OCI-LY7 (cell line): ENCODE data around the gene SC5D. TPM values are rescaled to one million over a fixed set of nuclear protein-coding genes. Genes with fewer than 3 reads are reported as not detected.

Experiments used
- BruUV-seq: library from RNA; stranded (reverse); fragments of 400-500 nt; replicated peaks from 2 replicates; lab custom pipeline; 2021; lab: Mats Ljungman, UMichigan
- CTCF ChIA-PET: fragments of 300-600 bp; sonication (Branson Sonifier 250); formaldehyde crosslinking; loops from one replicate; lab custom pipeline; 2022; ENCODE audit warnings: antibody characterized with exemption; ENCODE audit not compliant: unreplicated experiment; lab: Charles Lee
- POLR2A ChIA-PET: fragments of 300-600 bp; sonication (Branson Sonifier 250); formaldehyde crosslinking; loops from one replicate; lab custom pipeline; 2022; ENCODE audit warnings: antibody characterized with exemption; lab: Charles Lee
- DNase-seq: peaks from one replicate; pipeline ENCODE4 v3.0.0-alpha.2; 2015; ENCODE audit warnings: low spot score
- H2AFZ ChIP-seq: fragments of 200-600 bp; sonication (generic), shearing (Covaris generic); 2 replicates; pipeline ENCODE4 v1.6.1; 2014; ENCODE audit warnings: mild to moderate bottlenecking, antibody characterized with exemption, low read length, moderate library complexity
- H3K27ac ChIP-seq: fragments of 200-600 bp; sonication (generic); 2 replicates; pipeline ENCODE4 v1.5.1; 2014; ENCODE audit warnings: mixed run types, low read depth, mild to moderate bottlenecking, moderate library complexity, low read length, inconsistent platforms; ENCODE audit not compliant: poor library complexity, severe bottlenecking
- H3K36me3 ChIP-seq: fragments of 200-600 bp; sonication (generic); 2 replicates; pipeline ENCODE4 v1.6.1; 2014; ENCODE audit warnings: mild to moderate bottlenecking, antibody characterized with exemption, low read length, moderate library complexity, mixed read lengths; ENCODE audit not compliant: insufficient read depth
- H3K4me1 ChIP-seq: fragments of 200-600 bp; sonication (generic); 2 replicates; pipeline ENCODE4 v1.5.1; 2014; ENCODE audit warnings: mild to moderate bottlenecking, low read length; ENCODE audit not compliant: insufficient read depth, poor library complexity, severe bottlenecking
- H3K4me2 ChIP-seq: fragments of 200-600 bp; sonication (generic); 2 replicates; pipeline ENCODE4 v1.6.1; 2014; ENCODE audit warnings: mild to moderate bottlenecking, low read length
- H3K4me3 ChIP-seq: fragments of 200-600 bp; sonication (generic); 2 replicates; pipeline ENCODE4 v1.5.1; 2014; ENCODE audit warnings: mild to moderate bottlenecking, low read depth, low read length; ENCODE audit not compliant: poor library complexity, severe bottlenecking
- H3K79me2 ChIP-seq: fragments of 200-600 bp; sonication (generic); 2 replicates; pipeline ENCODE4 v1.6.1; 2016; ENCODE audit warnings: low read depth, mild to moderate bottlenecking, low read length, moderate library complexity, mixed read lengths; ENCODE audit not compliant: insufficient read depth
- H3K9me2 ChIP-seq: fragments of 200-600 bp; sonication (generic); 2 replicates; pipeline ENCODE4 v1.6.1; 2016; ENCODE audit warnings: mild to moderate bottlenecking, low read length, mixed read lengths; ENCODE audit not compliant: insufficient read depth
- H3K9me3 ChIP-seq: fragments of 200-600 bp; sonication (generic); 2 replicates; pipeline ENCODE4 v1.6.1; 2014; ENCODE audit warnings: mild to moderate bottlenecking, mixed run types, low read length, mixed read lengths
- H4K20me1 ChIP-seq: fragments of 200-600 bp; sonication (generic); 2 replicates; pipeline ENCODE4 v1.6.1; 2014; ENCODE audit warnings: mild to moderate bottlenecking, antibody characterized with exemption, low read length, moderate library complexity, mixed read lengths; ENCODE audit not compliant: insufficient read depth
- CTCF ChIP-seq: fragments of 200-600 bp; sonication (generic); conservative IDR thresholded peaks from 2 replicates; pipeline ENCODE4 v1.5.1; 2014; ENCODE audit warnings: mild to moderate bottlenecking, antibody characterized with exemption, low read length, moderate library complexity, mixed read lengths
- EZH2phosphoT487 ChIP-seq: fragments of 200-600 bp; sonication (generic); IDR thresholded peaks from 2 replicates; pipeline ENCODE4 v1.6.1; 2018; ENCODE audit warnings: low read depth, borderline replicate concordance, mild to moderate bottlenecking, mixed run types, antibody characterized with exemption, low read length, moderate library complexity, mixed read lengths
- intact Hi-C: fragments of 100-400 bp; cut with micrococcal nuclease; formaldehyde crosslinking; loops from one replicate; pipeline ENCODE4 v1.10.0; 2022; ENCODE audit not compliant: unreplicated experiment
- total RNA-seq, 2 experiments: library from RNA; depleted of rRNA in 1 of 2; stranded (reverse); fragments of >200 nt in 1 of 2; shearing (Covaris generic) in 1 of 2; gene quantifications; 2 replicates each; pipeline ENCODE4 v1.2.3, GENCODE V29; 2014 to 2022

Gene SC5D
- total RNA-seq, 2 experiments from 2014 or later, result 27.9 to 43.3 TPM

GRCh38 chr11:121352251-121352891, 59.8 kb downstream of the SC5D start:
- Histone ChIP-seq H2AFZ (peak overlapping the region; percentile 59; the same call in 1 of the 2 replicates), H3K79me2 (no peaks in the 10 kb centered on the region), H4K20me1 (no peaks in the 10 kb centered on the region), H3K4me3 (no peak overlapping the region), H3K9me3 (no peaks in the 10 kb centered on the region), H3K4me2 (no peak overlapping the region), H3K36me3 (no peaks in the 10 kb centered on the region), H3K27ac (no peak overlapping the region), H3K4me1 (peaks cover 52% of the 10 kb centered on the region), H3K9me2 (no peaks in the 10 kb centered on the region)
- intact Hi-C loops, result no loop called here
- ChIA-PET CTCF (interaction anchor here (0.6 to 1.1 kb wide), 2 partner anchors 22 to 24 kb away, joined by 3 to 5 read pairs; no protein-coding TSS in a partner anchor), POLR2A (interaction anchor here (0.6 to 5.5 kb wide), 7 partner anchors 12 to 1311 kb away, joined by 3 to 50 read pairs (median 4); no protein-coding TSS in a partner anchor)
- DNase-seq, result no peak
- no TSS peak for BruUV-seq
- no peak for TF ChIP-seq EZH2phosphoT487
- no peak for TF ChIP-seq CTCF

- BruUV-seq, result no TSS peak
- no peak for DNase-seq
- CTCF ChIA-PET, result no interaction called here
Observed at GRCh38 chr11:121354192-121354591, 61.6 kb downstream of the SC5D start.

More at GRCh38 chr11:121354192-121354591, 61.6 kb downstream of the SC5D start:
- Histone ChIP-seq H3K9me2 (no peaks in the 10 kb centered on the region), H3K36me3 (no peaks in the 10 kb centered on the region), H3K4me2 (no peak overlapping the region), H3K4me1 (peaks cover 40% of the 10 kb centered on the region), H3K4me3 (no peak overlapping the region), H2AFZ (no peak overlapping the region), H4K20me1 (no peaks in the 10 kb centered on the region), H3K79me2 (no peaks in the 10 kb centered on the region), H3K27ac (no peak overlapping the region), H3K9me3 (no peaks in the 10 kb centered on the region)
- POLR2A ChIA-PET, result interaction anchor here (1.8 to 5.5 kb wide), 5 partner anchors 11 to 31 kb away, joined by 5 to 50 read pairs (median 9); no protein-coding TSS in a partner anchor
- no peak for TF ChIP-seq CTCF
- TF ChIP-seq EZH2phosphoT487, result no peak
- intact Hi-C loops, result no loop called here
